ENCODE data around the gene FHOD3.

The FHOD3 gene

DNA sequence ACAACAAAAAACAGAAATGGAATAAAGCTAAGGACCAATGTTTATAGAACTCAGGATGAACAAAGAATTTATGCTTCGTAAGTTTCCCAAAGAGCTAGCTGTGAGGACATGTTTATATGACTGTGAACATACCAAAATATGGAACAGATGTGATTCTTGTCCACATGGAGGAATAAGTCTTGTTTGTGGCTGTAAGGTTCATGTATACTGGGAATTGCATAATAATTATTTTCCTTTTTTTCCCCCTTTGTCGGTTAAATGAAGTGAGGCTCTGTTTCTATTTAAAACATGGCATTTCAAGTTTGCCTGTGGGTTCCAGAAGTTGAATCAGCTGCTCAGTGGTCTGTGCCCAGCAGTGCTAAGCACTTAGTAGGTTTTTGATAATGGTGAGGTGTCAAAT lies 108.1 kb downstream of the FHOD3 start:
- TF ChIP-seq, protein P1, sequence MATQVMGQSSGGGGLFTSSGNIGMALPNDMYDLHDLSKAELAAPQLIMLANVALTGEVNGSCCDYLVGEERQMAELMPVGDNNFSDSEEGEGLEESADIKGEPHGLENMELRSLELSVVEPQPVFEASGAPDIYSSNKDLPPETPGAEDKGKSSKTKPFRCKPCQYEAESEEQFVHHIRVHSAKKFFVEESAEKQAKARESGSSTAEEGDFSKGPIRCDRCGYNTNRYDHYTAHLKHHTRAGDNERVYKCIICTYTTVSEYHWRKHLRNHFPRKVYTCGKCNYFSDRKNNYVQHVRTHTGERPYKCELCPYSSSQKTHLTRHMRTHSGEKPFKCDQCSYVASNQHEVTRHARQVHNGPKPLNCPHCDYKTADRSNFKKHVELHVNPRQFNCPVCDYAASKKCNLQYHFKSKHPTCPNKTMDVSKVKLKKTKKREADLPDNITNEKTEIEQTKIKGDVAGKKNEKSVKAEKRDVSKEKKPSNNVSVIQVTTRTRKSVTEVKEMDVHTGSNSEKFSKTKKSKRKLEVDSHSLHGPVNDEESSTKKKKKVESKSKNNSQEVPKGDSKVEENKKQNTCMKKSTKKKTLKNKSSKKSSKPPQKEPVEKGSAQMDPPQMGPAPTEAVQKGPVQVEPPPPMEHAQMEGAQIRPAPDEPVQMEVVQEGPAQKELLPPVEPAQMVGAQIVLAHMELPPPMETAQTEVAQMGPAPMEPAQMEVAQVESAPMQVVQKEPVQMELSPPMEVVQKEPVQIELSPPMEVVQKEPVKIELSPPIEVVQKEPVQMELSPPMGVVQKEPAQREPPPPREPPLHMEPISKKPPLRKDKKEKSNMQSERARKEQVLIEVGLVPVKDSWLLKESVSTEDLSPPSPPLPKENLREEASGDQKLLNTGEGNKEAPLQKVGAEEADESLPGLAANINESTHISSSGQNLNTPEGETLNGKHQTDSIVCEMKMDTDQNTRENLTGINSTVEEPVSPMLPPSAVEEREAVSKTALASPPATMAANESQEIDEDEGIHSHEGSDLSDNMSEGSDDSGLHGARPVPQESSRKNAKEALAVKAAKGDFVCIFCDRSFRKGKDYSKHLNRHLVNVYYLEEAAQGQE (IDR thresholded peaks at IDR 0.05; ENCODE audit: insufficient read depth in 1 of 2, low read depth in 2 of 2, low read length in 2 of 2): no peak
- TF ChIP-seq TAF1 (IDR thresholded peaks at IDR 0.05; ENCODE audit: borderline replicate concordance, insufficient read depth, low read length) (no peak), FOXP2 (optimal IDR thresholded peaks at IDR 0.05; ENCODE audit: borderline replicate concordance, extremely low read depth, extremely low read length, insufficient read depth) (no peak), SIN3A (IDR thresholded peaks at IDR 0.05; ENCODE audit: borderline replicate concordance, insufficient read depth, low read length) (no peak), POLR2AphosphoS5 (IDR thresholded peaks at IDR 0.05; ENCODE audit: low read depth, low read length) (no peak)

DNA sequence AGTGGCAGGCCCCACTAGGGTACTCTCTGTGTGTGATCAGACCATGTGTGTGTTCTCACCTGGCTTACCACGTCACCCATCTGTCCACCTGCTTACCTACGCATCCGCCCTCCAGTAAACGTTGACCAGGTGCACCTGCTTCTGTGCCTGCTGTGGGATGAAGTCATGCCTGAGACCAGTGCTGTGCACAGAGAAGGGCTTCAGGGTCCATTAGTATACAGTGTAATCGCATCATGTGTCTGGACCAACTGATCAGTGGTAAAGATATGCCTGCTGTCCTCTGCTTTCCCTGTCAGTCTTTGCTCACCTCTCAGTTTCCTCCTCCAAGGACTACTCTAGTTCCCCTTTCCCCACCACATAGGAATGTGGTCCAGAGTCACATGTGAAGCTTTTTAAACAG lies 109.3 kb downstream of the FHOD3 start:
- TF ChIP-seq POLR2AphosphoS5 (IDR thresholded peaks at IDR 0.05; ENCODE audit: low read depth, low read length): no peak
- TF ChIP-seq, protein P1 (IDR thresholded peaks at IDR 0.05; ENCODE audit: insufficient read depth in 1 of 2, low read depth in 2 of 2, low read length in 2 of 2): no peak
- TF ChIP-seq TAF1 (IDR thresholded peaks at IDR 0.05; ENCODE audit: borderline replicate concordance, insufficient read depth, low read length): no peak
- TF ChIP-seq SIN3A (IDR thresholded peaks at IDR 0.05; ENCODE audit: borderline replicate concordance, insufficient read depth, low read length): no peak
- no peak for TF ChIP-seq FOXP2 (optimal IDR thresholded peaks at IDR 0.05; ENCODE audit: borderline replicate concordance, extremely low read depth, extremely low read length, insufficient read depth)

DNA sequence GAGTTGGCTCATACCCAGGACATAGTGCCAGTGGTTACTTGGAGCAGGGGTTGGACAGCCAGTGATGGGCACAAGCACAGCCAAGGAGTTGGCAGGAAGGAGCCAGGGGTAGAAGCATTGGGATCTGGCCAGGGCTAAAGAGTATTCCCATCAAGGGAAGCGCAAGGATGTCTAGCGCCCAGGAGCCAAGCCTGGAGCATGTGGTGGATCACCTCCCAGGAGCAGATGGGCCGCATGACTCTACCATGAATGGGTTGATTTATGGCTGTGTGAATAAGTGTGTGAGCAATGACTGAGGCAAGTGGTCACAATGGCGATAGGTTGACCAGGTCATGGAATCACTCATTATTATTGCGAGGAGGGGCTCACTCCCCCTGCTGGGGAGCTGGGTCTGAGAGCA lies 111.1 kb downstream of the FHOD3 start:
- no peak for TF ChIP-seq TAF1 (IDR thresholded peaks at IDR 0.05; ENCODE audit: borderline replicate concordance, insufficient read depth, low read length)
- TF ChIP-seq, protein P1 (IDR thresholded peaks at IDR 0.05; ENCODE audit: insufficient read depth in 1 of 2, low read depth in 2 of 2, low read length in 2 of 2): no peak
- TF ChIP-seq POLR2AphosphoS5 (IDR thresholded peaks at IDR 0.05; ENCODE audit: low read depth, low read length): no peak
- no peak for TF ChIP-seq SIN3A (IDR thresholded peaks at IDR 0.05; ENCODE audit: borderline replicate concordance, insufficient read depth, low read length)
- TF ChIP-seq FOXP2 (optimal IDR thresholded peaks at IDR 0.05; ENCODE audit: borderline replicate concordance, extremely low read depth, extremely low read length, insufficient read depth): no peak

DNA sequence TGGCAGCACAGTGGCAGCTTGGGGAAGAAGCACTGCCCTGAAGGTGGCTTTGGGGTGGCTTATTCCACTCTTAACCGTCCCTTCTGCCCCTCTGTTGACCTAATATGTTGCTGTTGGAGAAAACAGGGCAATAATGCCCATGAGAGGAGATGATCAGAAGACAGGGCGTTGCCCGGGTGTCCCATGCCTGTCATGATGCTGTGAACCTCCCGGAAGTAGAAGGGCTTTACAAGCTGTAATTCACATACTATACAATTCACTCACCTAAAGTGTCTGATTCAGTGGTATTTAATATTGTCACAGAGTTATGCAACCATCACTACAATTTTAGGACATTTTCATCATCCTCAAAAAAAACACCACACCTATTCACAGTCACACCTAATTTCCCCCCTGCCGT lies 112.3 kb downstream of the FHOD3 start:
- TF ChIP-seq, protein P1 (IDR thresholded peaks at IDR 0.05; ENCODE audit: insufficient read depth in 1 of 2, low read depth in 2 of 2, low read length in 2 of 2): no peak
- TF ChIP-seq SIN3A (IDR thresholded peaks at IDR 0.05; ENCODE audit: borderline replicate concordance, insufficient read depth, low read length): no peak

DNA sequence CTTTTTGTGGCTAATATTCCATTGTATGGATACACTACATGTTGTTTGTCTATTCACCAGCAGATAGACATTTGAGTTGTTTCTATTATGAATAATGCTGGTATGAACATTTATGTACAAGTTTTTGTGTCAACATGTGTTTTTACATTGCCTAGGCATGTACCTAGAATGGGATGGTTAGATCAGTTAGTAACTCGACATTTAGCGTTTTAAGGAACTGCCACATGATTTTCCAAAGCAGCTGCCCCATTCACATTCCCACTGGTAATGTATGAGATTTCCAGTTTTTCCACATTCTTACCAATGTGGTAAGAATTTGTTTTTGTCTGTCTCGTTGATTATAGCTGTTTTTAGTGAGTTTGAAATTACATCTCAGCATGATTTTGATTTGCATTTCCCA lies 112.8 kb downstream of the FHOD3 start:
- TF ChIP-seq SIN3A (IDR thresholded peaks at IDR 0.05; ENCODE audit: borderline replicate concordance, insufficient read depth, low read length) (no peak), TAF1 (IDR thresholded peaks at IDR 0.05; ENCODE audit: borderline replicate concordance, insufficient read depth, low read length) (no peak), FOXP2 (optimal IDR thresholded peaks at IDR 0.05; ENCODE audit: borderline replicate concordance, extremely low read depth, extremely low read length, insufficient read depth) (no peak), POLR2AphosphoS5 (IDR thresholded peaks at IDR 0.05; ENCODE audit: low read depth, low read length) (no peak)
- TF ChIP-seq, protein P1 (IDR thresholded peaks at IDR 0.05; ENCODE audit: insufficient read depth in 1 of 2, low read depth in 2 of 2, low read length in 2 of 2): no peak

Data from PFSK-1 (cell line).